ENCODE results near the gene CTSL. TPM values are rescaled to one million over a fixed set of nuclear protein-coding genes. Genes with fewer than 3 reads are reported as not detected.
"Not testable (repeated sequence)": the region's sequence is repeated elsewhere in the genome, so short reads cannot be mapped to it uniquely, and the experiment has no call there.

The CTSL gene
- total RNA-seq, 1 donor from 2014 or later = 160 TPM

- DNase-seq (ENCODE audit: low spot score) = no peak
Observed at GRCh38 chr9:87718852-87719612, 6.9 kb upstream of the CTSL start.

GRCh38 chr9:87720173-87720572 lies 5.7 kb upstream of the CTSL start:
- no peak for DNase-seq (ENCODE audit: low spot score)

GRCh38 chr9:87722393-87723088 lies 3.4 kb upstream of the CTSL start:
- DNase-seq (ENCODE audit: low spot score) = peak; percentile 44

GRCh38 chr9:87725356-87725899 lies 491 bp upstream of the CTSL start:
- no peak for DNase-seq (ENCODE audit: low spot score)

GRCh38 chr9:87729246-87729645 lies 3.3 kb downstream of the CTSL start:
- DNase-seq (ENCODE audit: low spot score) = no peak

- no peak for DNase-seq (ENCODE audit: low spot score)
Observed at GRCh38 chr9:87731321-87731720, 5.4 kb downstream of the CTSL start.

GRCh38 chr9:87732344-87732743 lies 6.4 kb downstream of the CTSL start:
- DNase-seq (ENCODE audit: low spot score) = no peak

- no peak for DNase-seq (ENCODE audit: low spot score)
Observed at GRCh38 chr9:87732756-87733155, 6.8 kb downstream of the CTSL start.

- no peak for DNase-seq (ENCODE audit: low spot score)
Observed at GRCh38 chr9:87733273-87734052, 7.5 kb downstream of the CTSL start.

- no peak for DNase-seq (ENCODE audit: low spot score)
Observed at GRCh38 chr9:87734106-87734505, 8.2 kb downstream of the CTSL start.

- DNase-seq (ENCODE audit: low spot score) = no peak
Observed at GRCh38 chr9:87739546-87739945, 13.6 kb downstream of the CTSL start.

GRCh38 chr9:87740209-87740608 lies 14.3 kb downstream of the CTSL start:
- no peak for DNase-seq (ENCODE audit: low spot score)

- DNase-seq (ENCODE audit: low spot score) = no peak
Observed at GRCh38 chr9:87741326-87741725, 15.4 kb downstream of the CTSL start.

GRCh38 chr9:87741891-87742290 lies 16.0 kb downstream of the CTSL start:
- no peak for DNase-seq (ENCODE audit: low spot score)

- no peak for DNase-seq (ENCODE audit: low spot score)
Observed at GRCh38 chr9:87742813-87743428, 17.0 kb downstream of the CTSL start.

- not testable (repeated sequence) for DNase-seq (ENCODE audit: low spot score)
Observed at GRCh38 chr9:87744247-87744646, 18.3 kb downstream of the CTSL start.

GRCh38 chr9:87746186-87746585 lies 20.3 kb downstream of the CTSL start:
- no peak for DNase-seq (ENCODE audit: low spot score)

- no peak for DNase-seq (ENCODE audit: low spot score)
Observed at GRCh38 chr9:87748881-87749280, 23.0 kb downstream of the CTSL start.

GRCh38 chr9:87749335-87750035 lies 23.6 kb downstream of the CTSL start:
- no peak for DNase-seq (ENCODE audit: low spot score)

GRCh38 chr9:87750726-87751125 lies 24.8 kb downstream of the CTSL start:
- DNase-seq (ENCODE audit: low spot score) = no peak

- DNase-seq (ENCODE audit: low spot score) = no peak
Observed at GRCh38 chr9:87751423-87751822, 25.5 kb downstream of the CTSL start.

Data from umbilical cord (tissue), 2 donors.